Measurements from ENCODE around the gene TYRO3.
A peak's percentile ranks its signal among the peaks of the same experiment; 100 is the strongest.

TYRO3 gene

GRCh38 chr15:41561104-41561776, 2.2 kb downstream of the TYRO3 start:
- DNase-seq: no peak
- Mint-ChIP-seq H3K27me3 (ENCODE audit: low read depth, poor library complexity) (peaks cover 10% of the 10 kb centered on the region), H3K4me1 (peaks cover 80% of the 10 kb centered on the region), H3K9me3 (no peaks in the 10 kb centered on the region), H3K36me3 (ENCODE audit: low read depth) (no peaks in the 10 kb centered on the region), H3K4me3 (peak overlapping the region; percentile 85), H3K27ac (peak overlapping the region; percentile 29)
- TF ChIP-seq, protein P1, sequence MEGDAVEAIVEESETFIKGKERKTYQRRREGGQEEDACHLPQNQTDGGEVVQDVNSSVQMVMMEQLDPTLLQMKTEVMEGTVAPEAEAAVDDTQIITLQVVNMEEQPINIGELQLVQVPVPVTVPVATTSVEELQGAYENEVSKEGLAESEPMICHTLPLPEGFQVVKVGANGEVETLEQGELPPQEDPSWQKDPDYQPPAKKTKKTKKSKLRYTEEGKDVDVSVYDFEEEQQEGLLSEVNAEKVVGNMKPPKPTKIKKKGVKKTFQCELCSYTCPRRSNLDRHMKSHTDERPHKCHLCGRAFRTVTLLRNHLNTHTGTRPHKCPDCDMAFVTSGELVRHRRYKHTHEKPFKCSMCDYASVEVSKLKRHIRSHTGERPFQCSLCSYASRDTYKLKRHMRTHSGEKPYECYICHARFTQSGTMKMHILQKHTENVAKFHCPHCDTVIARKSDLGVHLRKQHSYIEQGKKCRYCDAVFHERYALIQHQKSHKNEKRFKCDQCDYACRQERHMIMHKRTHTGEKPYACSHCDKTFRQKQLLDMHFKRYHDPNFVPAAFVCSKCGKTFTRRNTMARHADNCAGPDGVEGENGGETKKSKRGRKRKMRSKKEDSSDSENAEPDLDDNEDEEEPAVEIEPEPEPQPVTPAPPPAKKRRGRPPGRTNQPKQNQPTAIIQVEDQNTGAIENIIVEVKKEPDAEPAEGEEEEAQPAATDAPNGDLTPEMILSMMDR (IDR thresholded peaks at IDR 0.05): no peak

DNA sequence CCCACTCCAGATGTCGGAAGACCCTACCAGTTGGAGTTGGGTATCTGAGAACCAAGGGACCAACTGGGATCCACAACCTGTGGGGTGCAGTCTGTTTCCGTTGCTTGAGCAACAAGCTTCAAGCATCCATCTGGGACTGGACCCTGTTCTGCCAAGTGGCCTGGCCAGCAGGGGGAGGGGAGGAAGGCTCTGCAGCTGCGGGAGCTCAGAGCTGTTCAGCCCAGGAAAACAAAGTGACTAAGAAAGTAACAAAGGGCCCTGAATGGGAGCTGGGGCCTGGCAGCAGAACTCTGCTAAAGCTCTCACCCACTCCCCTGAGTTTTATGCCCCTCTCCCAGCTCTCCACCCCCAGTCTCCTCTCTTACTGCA, 2.7 kb downstream of the TYRO3 start:
- Mint-ChIP-seq H3K4me3 (peak overlapping the region; percentile 23), H3K4me1 (peaks cover 84% of the 10 kb centered on the region), H3K9me3 (no peaks in the 10 kb centered on the region), H3K27me3 (ENCODE audit: low read depth, poor library complexity) (peaks cover 7% of the 10 kb centered on the region), H3K27ac (peak overlapping the region; percentile 29), H3K36me3 (ENCODE audit: low read depth) (no peaks in the 10 kb centered on the region)
- DNase-seq: peak; percentile 48
- TF ChIP-seq, protein P1 (IDR thresholded peaks at IDR 0.05): no peak

DNA sequence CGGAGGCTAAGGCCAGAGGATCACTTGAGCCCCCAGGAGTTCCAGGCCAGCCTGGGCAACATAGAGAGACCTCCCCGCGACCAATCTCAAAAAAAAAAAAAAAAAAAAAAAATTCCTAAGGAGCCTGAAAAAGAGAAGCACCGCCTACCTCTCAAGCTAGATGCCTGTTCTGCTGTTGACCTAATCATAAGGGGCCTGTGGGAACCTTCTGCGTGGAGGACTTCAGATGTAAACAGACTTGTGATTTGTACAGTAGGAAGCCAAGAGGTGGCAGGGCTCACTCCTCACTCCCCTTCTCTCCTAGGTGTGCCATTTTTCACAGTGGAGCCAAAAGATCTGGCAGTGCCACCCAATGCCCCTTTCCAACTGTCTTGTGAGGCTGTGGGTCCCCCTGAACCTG, 3.2 kb downstream of the TYRO3 start:
- H3K4me1 Mint-ChIP-seq: peaks cover 86% of the 10 kb centered on the region
- TF ChIP-seq, protein P1 (IDR thresholded peaks at IDR 0.05): no peak
- no peak for DNase-seq
- no peaks in the 10 kb centered on the region for H3K9me3 Mint-ChIP-seq
- peak overlapping the region; percentile 23 for H3K4me3 Mint-ChIP-seq
- no peaks in the 10 kb centered on the region for H3K36me3 Mint-ChIP-seq (ENCODE audit: low read depth)
- H3K27ac Mint-ChIP-seq: peak overlapping the region; percentile 71
- H3K27me3 Mint-ChIP-seq (ENCODE audit: low read depth, poor library complexity): peaks cover 7% of the 10 kb centered on the region

DNA sequence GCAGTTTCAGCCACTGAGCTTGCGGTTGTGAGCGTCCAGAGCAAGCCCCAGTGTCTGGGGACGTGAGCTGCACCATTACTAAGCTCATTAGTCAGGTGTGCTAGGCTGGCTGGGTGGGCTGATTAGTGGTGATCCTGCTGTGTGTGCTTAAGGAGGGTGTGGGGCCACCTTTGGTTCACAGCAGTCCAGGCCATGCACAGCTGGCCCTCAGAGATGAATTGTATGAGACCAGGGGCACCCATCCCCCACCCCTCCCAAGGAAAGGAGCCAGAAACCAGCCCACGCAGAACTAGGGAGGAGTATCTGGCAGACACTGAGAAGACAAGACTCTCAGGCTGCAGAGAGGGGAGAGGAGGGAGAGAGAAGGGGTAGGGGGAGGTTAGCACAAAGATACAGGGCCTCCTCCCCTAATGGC, 3.8 kb downstream of the TYRO3 start:
- H3K27ac Mint-ChIP-seq: no peak overlapping the region
- DNase-seq: no peak

DNA sequence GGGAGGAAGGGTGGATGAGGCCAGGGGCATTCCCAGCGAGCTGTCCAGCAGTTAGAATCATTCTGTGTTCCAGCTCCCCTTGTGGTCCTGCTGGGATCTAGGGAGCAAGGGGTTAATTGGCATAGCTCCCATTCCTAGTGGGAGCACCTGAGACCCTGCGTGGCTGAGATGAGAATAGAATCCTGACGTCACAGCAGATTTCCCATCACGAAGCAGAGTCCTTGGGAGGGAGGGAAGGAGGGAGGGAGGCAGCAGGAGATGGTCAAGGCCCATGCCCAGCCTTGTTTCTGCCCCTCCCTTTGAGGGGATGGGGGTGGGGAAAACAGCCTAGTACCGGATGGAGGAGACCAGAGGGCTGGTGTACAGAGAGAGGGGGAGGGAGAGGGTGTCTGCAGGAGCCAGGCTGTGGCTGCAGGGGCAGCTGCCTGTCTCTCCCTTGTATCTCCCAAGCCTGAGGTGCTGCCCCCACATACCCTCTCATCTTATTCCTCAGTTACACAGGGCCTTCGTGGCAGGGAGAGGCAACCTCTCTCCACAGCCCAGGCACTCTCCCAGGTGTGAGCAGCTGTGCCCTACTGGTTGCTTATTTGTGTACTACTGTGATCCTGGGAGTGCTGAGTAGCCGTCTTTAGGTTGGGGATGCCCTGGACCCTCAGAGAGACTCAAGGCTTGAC, 5.4 kb downstream of the TYRO3 start:
- Mint-ChIP-seq H3K27me3 (ENCODE audit: low read depth, poor library complexity) (peaks cover 14% of the 10 kb centered on the region), H3K36me3 (ENCODE audit: low read depth) (no peaks in the 10 kb centered on the region), H3K9me3 (no peaks in the 10 kb centered on the region), H3K4me3 (peak overlapping the region; percentile 44), H3K4me1 (peaks cover 98% of the 10 kb centered on the region), H3K27ac (no peak overlapping the region)
- peak; percentile 63 for DNase-seq
- TF ChIP-seq, protein P1 (IDR thresholded peaks at IDR 0.05): no peak

More for the DNA sequence above, 3.8 kb downstream of the TYRO3 start:
- Mint-ChIP-seq H3K27me3 (ENCODE audit: low read depth, poor library complexity) (peaks cover 7% of the 10 kb centered on the region), H3K4me3 (no peak overlapping the region), H3K4me1 (peaks cover 89% of the 10 kb centered on the region), H3K9me3 (no peaks in the 10 kb centered on the region), H3K36me3 (ENCODE audit: low read depth) (no peaks in the 10 kb centered on the region)
- TF ChIP-seq, protein P1 (IDR thresholded peaks at IDR 0.05): no peak
